Endothelial cell of umbilical vein (primary cell): ENCODE results near the gene LGALS8. TPM values are rescaled to one million over a fixed set of nuclear protein-coding genes. Genes with fewer than 3 reads are reported as not detected.

Source experiments
- BruUV-seq: library from RNA; stranded (reverse); fragments of 400-500 nt; replicated peaks from 2 replicates; lab custom pipeline; 2021; lab: Mats Ljungman, UMichigan
- CTCF ChIA-PET: fragments of 300-600, 350-600 bp; sonication (Branson Sonifier 250); formaldehyde crosslinking; loops from one replicate; lab custom pipeline; 2021; ENCODE audit warnings: antibody characterized with exemption, inconsistent platforms; lab: Charles Lee
- POLR2A ChIA-PET: fragments of 300-600, 350-600 bp; sonication (Branson Sonifier 250); formaldehyde crosslinking; loops from one replicate; lab custom pipeline; 2021; ENCODE audit warnings: antibody characterized with exemption, inconsistent platforms; lab: Charles Lee
- DNase-seq: peaks from one replicate; pipeline ENCODE4 v3.0.0-alpha.2; 2011; ENCODE audit warnings: low read depth, low spot score
- FAIRE-seq: peaks from 2 replicates; lab custom pipeline; 2011; peaks lifted over from hg19 to GRCh38; lab: Jason Lieb, UNC
- H2AFZ ChIP-seq: 2 replicates; pipeline ENCODE4 v1.6.0; 2012; ENCODE audit warnings: low read depth, low read length, control low read depth, inconsistent platforms
- H3K27ac ChIP-seq: 2 replicates; pipeline ENCODE4 v1.5.1; 2011; ENCODE audit warnings: low read depth, mild to moderate bottlenecking, control low read depth, low read length, moderate library complexity; ENCODE audit not compliant: insufficient read depth
- H3K27me3 ChIP-seq, 2 experiments: 2 replicates each; pipeline versions ENCODE4 v1.6.0 to v1.6.1; 2011; ENCODE audit warnings: low read length in 2 of 2, mixed read lengths in 1 of 2; ENCODE audit not compliant: control insufficient read depth in 2 of 2, insufficient read depth in 2 of 2
- H3K36me3 ChIP-seq, 2 experiments: 2 replicates in 1 of 2; 3 replicates in 1 of 2; pipeline ENCODE4 v1.5.1; 2011; ENCODE audit warnings: low read length in 2 of 2, mild to moderate bottlenecking in 1 of 2, moderate library complexity in 1 of 2; ENCODE audit not compliant: control insufficient read depth in 2 of 2, insufficient read depth in 2 of 2; ENCODE audit errors: extremely low read depth in 1 of 2
- H3K4me1 ChIP-seq: 3 replicates; pipeline ENCODE4 v1.5.1; 2011; ENCODE audit warnings: mild to moderate bottlenecking, low read length; ENCODE audit not compliant: control insufficient read depth, insufficient read depth; ENCODE audit errors: extremely low read depth
- H3K4me2 ChIP-seq: 2 replicates; pipeline ENCODE4 v1.6.1; 2011; ENCODE audit warnings: low read length, control low read depth, mixed read lengths; ENCODE audit not compliant: insufficient read depth
- H3K4me3 ChIP-seq, 3 experiments: fragments of 200-600 bp in 1 of 3; sonication (generic), shearing (Covaris generic) in 1 of 3; replicated peaks in 1 of 3; 2 replicates each; pipeline ENCODE4 v1.5.1; 2011 to 2016; ENCODE audit warnings: control low read depth in 3 of 3, low read length in 3 of 3, mild to moderate bottlenecking in 2 of 3, inconsistent platforms in 1 of 3, low read depth in 1 of 3, moderate library complexity in 1 of 3; ENCODE audit not compliant: insufficient read depth in 1 of 3
- H3K79me2 ChIP-seq: 2 replicates; pipeline ENCODE4 v1.6.0; 2012; ENCODE audit warnings: low read length, inconsistent platforms; ENCODE audit not compliant: control insufficient read depth, insufficient read depth
- H3K9ac ChIP-seq: replicated peaks from 2 replicates; pipeline ENCODE3; 2011; ENCODE audit warnings: low read length, control low read depth; ENCODE audit not compliant: insufficient read depth; ENCODE audit errors: extremely low read depth
- H3K9me1 ChIP-seq: replicated peaks from 3 replicates; pipeline ENCODE4 v1.6.0; 2011; ENCODE audit warnings: mild to moderate bottlenecking, low read length; ENCODE audit not compliant: control insufficient read depth, insufficient read depth; ENCODE audit errors: extremely low read depth
- H3K9me3 ChIP-seq: replicated peaks from 2 replicates; pipeline ENCODE4 v1.5.1; 2012; ENCODE audit warnings: low read length, inconsistent platforms; ENCODE audit not compliant: control insufficient read depth, insufficient read depth
- H4K20me1 ChIP-seq: replicated peaks from 2 replicates; pipeline ENCODE3; 2011; ENCODE audit warnings: mild to moderate bottlenecking, low read length; ENCODE audit not compliant: control insufficient read depth, insufficient read depth; ENCODE audit errors: extremely low read depth
- EZH2 ChIP-seq: IDR thresholded peaks from 2 replicates; pipeline ENCODE4 v1.6.1; 2012; ENCODE audit warnings: borderline replicate concordance, low read depth, mild to moderate bottlenecking, moderate library complexity, low read length, inconsistent platforms; ENCODE audit not compliant: severe bottlenecking
- FOS ChIP-seq: IDR thresholded peaks from 2 replicates; pipeline ENCODE4 v1.6.1; 2011; ENCODE audit warnings: mild to moderate bottlenecking, low read length, moderate library complexity, borderline replicate concordance; ENCODE audit not compliant: insufficient read depth
- GATA2 ChIP-seq: IDR thresholded peaks from 2 replicates; pipeline ENCODE4 v1.7.0; 2011; ENCODE audit warnings: low read depth, mild to moderate bottlenecking, moderate library complexity, mixed read lengths, low read length; ENCODE audit not compliant: insufficient read length, insufficient read depth
- JUN ChIP-seq: IDR thresholded peaks from 2 replicates; pipeline ENCODE4 v1.6.1; 2011; ENCODE audit warnings: borderline replicate concordance, low read depth; ENCODE audit not compliant: insufficient read length, insufficient read depth
- MYC ChIP-seq: IDR thresholded peaks from one replicate; pipeline ENCODE4 v1.6.1; 2011; ENCODE audit warnings: mild to moderate bottlenecking, low read depth, low read length
- POLR2A ChIP-seq: IDR thresholded peaks from 2 replicates; pipeline ENCODE4 v1.6.1; 2012; ENCODE audit warnings: low read depth, mild to moderate bottlenecking, control low read depth, low read length
- POLR2AphosphoS5 ChIP-seq: IDR thresholded peaks from 2 replicates; pipeline ENCODE4 v1.6.1; 2012; ENCODE audit warnings: low read depth, mild to moderate bottlenecking, control low read depth, low read length, moderate library complexity; ENCODE audit not compliant: insufficient read depth
- dilution Hi-C: fragments of 300-500 bp; cut with MboI; formaldehyde crosslinking; loops from one replicate; pipeline ENCODE4 v1.15.0; 2019; ENCODE audit warnings: low sequenced_read_pairs; ENCODE audit not compliant: extremely low pct_ligation_motif_present
- intact Hi-C: fragments of 100-400 bp; cut with micrococcal nuclease; formaldehyde crosslinking; loops from one replicate; pipeline ENCODE4 v1.10.0; 2022
- polyA plus RNA-seq, 4 experiments: library from polyadenylated mRNA; depleted of rRNA in 3 of 4; stranded (reverse) in 3 of 4; unstranded in 1 of 4; fragments of >200 nt; gene quantifications; 2 replicates each; pipeline versions ENCODE4 v1.2.1 to v1.2.3, GENCODE V29; 2011 to 2012; ENCODE audit warnings: missing spikeins in 1 of 4
- total RNA-seq: library from RNA; stranded (reverse); gene quantifications from 2 replicates; pipeline ENCODE4 v1.2.3, GENCODE V29; 2021
- TF ChIP-seq, protein P1 (sequence below), 2 donors: IDR thresholded peaks; 1 replicate in 1 of 2; 2 replicates in 1 of 2; pipeline ENCODE4 v1.5.1; 2011; ENCODE audit warnings: low read length in 2 of 2, mild to moderate bottlenecking in 2 of 2, moderate library complexity in 2 of 2, control low read depth in 1 of 2, inconsistent platforms in 1 of 2, low read depth in 1 of 2; ENCODE audit not compliant: insufficient read depth in 1 of 2; ENCODE audit errors: extremely low read depth in 1 of 2
- TF ChIP-seq, protein P2 (sequence below): IDR thresholded peaks from 2 replicates; pipeline ENCODE4 v1.6.1; 2011; ENCODE audit not compliant: insufficient read depth, insufficient read length

LGALS8 gene
- total and polyA plus RNA-seq, 2 donors (not counting 3 experiments of a cell fraction or from before 2014, with no cell fraction given) = 45.6 to 49.9 TPM

- Histone ChIP-seq H3K4me2 (no peak overlapping the region), H3K36me3 (peaks cover 10 to 45% of the 10 kb centered on the region in 2 experiments), H3K79me2 (no peaks in the 10 kb centered on the region), H3K4me1 (no peaks in the 10 kb centered on the region), H4K20me1 (no peaks in the 10 kb centered on the region), H3K4me3 (no peak overlapping the region), H3K9me3 (no peaks in the 10 kb centered on the region), H3K27me3 (no peaks in the 10 kb centered on the region), H3K27ac (no peak overlapping the region), H3K9me1 (no peaks in the 10 kb centered on the region), H2AFZ (no peak overlapping the region), H3K9ac (no peak overlapping the region)
- intact Hi-C loops = no loop called here
- TF ChIP-seq POLR2AphosphoS5 = no peak
- TF ChIP-seq POLR2A = no peak
- TF ChIP-seq, protein P1, sequence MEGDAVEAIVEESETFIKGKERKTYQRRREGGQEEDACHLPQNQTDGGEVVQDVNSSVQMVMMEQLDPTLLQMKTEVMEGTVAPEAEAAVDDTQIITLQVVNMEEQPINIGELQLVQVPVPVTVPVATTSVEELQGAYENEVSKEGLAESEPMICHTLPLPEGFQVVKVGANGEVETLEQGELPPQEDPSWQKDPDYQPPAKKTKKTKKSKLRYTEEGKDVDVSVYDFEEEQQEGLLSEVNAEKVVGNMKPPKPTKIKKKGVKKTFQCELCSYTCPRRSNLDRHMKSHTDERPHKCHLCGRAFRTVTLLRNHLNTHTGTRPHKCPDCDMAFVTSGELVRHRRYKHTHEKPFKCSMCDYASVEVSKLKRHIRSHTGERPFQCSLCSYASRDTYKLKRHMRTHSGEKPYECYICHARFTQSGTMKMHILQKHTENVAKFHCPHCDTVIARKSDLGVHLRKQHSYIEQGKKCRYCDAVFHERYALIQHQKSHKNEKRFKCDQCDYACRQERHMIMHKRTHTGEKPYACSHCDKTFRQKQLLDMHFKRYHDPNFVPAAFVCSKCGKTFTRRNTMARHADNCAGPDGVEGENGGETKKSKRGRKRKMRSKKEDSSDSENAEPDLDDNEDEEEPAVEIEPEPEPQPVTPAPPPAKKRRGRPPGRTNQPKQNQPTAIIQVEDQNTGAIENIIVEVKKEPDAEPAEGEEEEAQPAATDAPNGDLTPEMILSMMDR (IDR thresholded peaks at IDR 0.05; ENCODE audit: extremely low read depth in 1 of 2, insufficient read depth in 1 of 2, low read depth in 1 of 2, low read length in 2 of 2) = no peak
- FAIRE-seq = no peak
- ChIA-PET CTCF (interaction anchor here (1.3 kb wide), 1 partner anchor 17 kb away, joined by 6 read pairs; no protein-coding TSS in a partner anchor), POLR2A (no interaction called here)
- BruUV-seq = no TSS peak
- DNase-seq = no peak
- dilution Hi-C loops = no loop called here
Observed at GRCh38 chr1:236540813-236541465, 17.2 kb downstream of the LGALS8 start.

GRCh38 chr1:236541710-236542109 lies 17.9 kb downstream of the LGALS8 start:
- Histone ChIP-seq H3K27me3 (no peaks in the 10 kb centered on the region), H3K4me2 (no peak overlapping the region), H3K4me1 (no peaks in the 10 kb centered on the region), H3K36me3 (peaks cover 14 to 48% of the 10 kb centered on the region in 2 experiments), H3K9me1 (no peaks in the 10 kb centered on the region), H4K20me1 (no peaks in the 10 kb centered on the region), H2AFZ (no peak overlapping the region), H3K4me3 (no peak overlapping the region), H3K79me2 (no peaks in the 10 kb centered on the region), H3K9ac (no peak overlapping the region), H3K27ac (no peak overlapping the region), H3K9me3 (no peaks in the 10 kb centered on the region)
- no peak for FAIRE-seq
- no TSS peak for BruUV-seq
- intact Hi-C loops (no loop called here), dilution Hi-C loops (no loop called here)
- POLR2A ChIA-PET = no interaction called here
- CTCF ChIA-PET = interaction anchor here (1.3 kb wide), 1 partner anchor 16 kb away, joined by 6 read pairs; no protein-coding TSS in a partner anchor
- no peak for TF ChIP-seq MYC
- TF ChIP-seq FOS = no peak
- TF ChIP-seq EZH2 = no peak
- TF ChIP-seq, protein P2, sequence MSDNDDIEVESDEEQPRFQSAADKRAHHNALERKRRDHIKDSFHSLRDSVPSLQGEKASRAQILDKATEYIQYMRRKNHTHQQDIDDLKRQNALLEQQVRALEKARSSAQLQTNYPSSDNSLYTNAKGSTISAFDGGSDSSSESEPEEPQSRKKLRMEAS = no peak
- TF ChIP-seq POLR2A = no peak
- no peak for TF ChIP-seq GATA2
- TF ChIP-seq, protein P1 (IDR thresholded peaks at IDR 0.05; ENCODE audit: extremely low read depth in 1 of 2, insufficient read depth in 1 of 2, low read depth in 1 of 2, low read length in 2 of 2) = no peak
- no peak for TF ChIP-seq POLR2AphosphoS5
- no peak for TF ChIP-seq JUN
- DNase-seq = no peak
